Gastrocnemius medialis (tissue), 4 donors: ENCODE data around the gene GABARAP. TPM values are rescaled to one million over a fixed set of nuclear protein-coding genes. Genes with fewer than 3 reads are reported as not detected.
A peak's percentile ranks its signal among the peaks of the same experiment; 100 is the strongest.

Experiments
- ATAC-seq, 2 donors: fragments of 150-250 bp; one replicate each; pipeline ENCODE4 v1.9.1; 2016
- DNase-seq, 2 donors: peaks; one replicate each; pipeline ENCODE4 v3.0.0-alpha.2; 2019
- H3K27ac ChIP-seq, 4 donors: fragments of 200-600 bp; sonication (generic); 1 replicate in 1 of 4; 2 replicates in 3 of 4; pipeline ENCODE4 v1.5.1; 2016 to 2018; ENCODE audit warnings: mild to moderate bottlenecking in 2 of 4, moderate library complexity in 1 of 4
- H3K27me3 ChIP-seq, 3 donors: fragments of 200-600 bp; sonication (generic) in 2 of 3; 1 replicate in 1 of 3; 2 replicates in 2 of 3; pipeline versions ENCODE4 v1.5.1 to v1.6.0; 2016 to 2019; ENCODE audit warnings: mild to moderate bottlenecking in 1 of 3, moderate library complexity in 1 of 3
- H3K36me3 ChIP-seq, 2 donors: fragments of 200-600 bp; sonication (generic) in 1 of 2; one replicate each; pipeline ENCODE4 v1.5.1; 2017 to 2018
- H3K4me1 ChIP-seq, 2 donors: fragments of 200-600 bp; sonication (generic) in 1 of 2; one replicate each; pipeline ENCODE4 v1.5.1; 2016 to 2017; ENCODE audit warnings: mild to moderate bottlenecking in 2 of 2
- H3K4me3 ChIP-seq, 4 donors: fragments of 200-600 bp; sonication (generic) in 3 of 4; 1 replicate in 1 of 4; 2 replicates in 3 of 4; pipeline ENCODE4 v1.5.1; 2016 to 2019; ENCODE audit warnings: mild to moderate bottlenecking in 2 of 4
- H3K9me3 ChIP-seq, 3 donors: fragments of 200-600 bp; sonication (generic) in 2 of 3; 1 replicate in 1 of 3; 2 replicates in 2 of 3; pipeline ENCODE4 v1.5.1; 2016 to 2019
- CTCF ChIP-seq, 5 experiments: fragments of 450-650 bp in 3 of 5; fragments of 200-600 bp in 2 of 5; sonication (generic) in 2 of 5; IDR thresholded peaks in 4 of 5; conservative IDR thresholded peaks in 1 of 5; 1 replicate in 4 of 5; 2 replicates in 1 of 5; pipeline ENCODE4 v1.5.1; 2016 to 2019; ENCODE audit warnings: antibody characterized with exemption in 5 of 5, mild to moderate bottlenecking in 3 of 5, moderate library complexity in 3 of 5
- POLR2A ChIP-seq, 2 donors: fragments of 450-650 bp; IDR thresholded peaks; one replicate each; pipeline ENCODE4 v1.6.1; 2017; ENCODE audit warnings: antibody characterized with exemption in 2 of 2, mild to moderate bottlenecking in 2 of 2, moderate library complexity in 2 of 2
- in situ Hi-C, 4 donors: fragments of 200-750 bp; cut with MboI; loops; one replicate each; pipeline versions ENCODE4 v1.15.0 to v1.8.0; 2017; ENCODE audit warnings: low sequenced_read_pairs in 4 of 4
- intact Hi-C: fragments of 100-400 bp; cut with DNase I; formaldehyde crosslinking; loops from one replicate; pipeline ENCODE4 v1.15.1; 2023; ENCODE audit warnings: low total_unique reads
- total RNA-seq, 4 donors: library from RNA; depleted of rRNA; stranded (reverse); fragments of >200 nt; gene quantifications; one replicate each; pipeline versions ENCODE4 v1.1.0 to v1.2.3, GENCODE V29; 2016

The GABARAP gene
- total RNA-seq = 100 to 1,000 TPM; 207 to 626 (median 258) TPM

GRCh38 chr17:7241783-7242716 lies at the start of gene GABARAP:
Gene GABARAP, minus strand, starts transcription at chr17:7242449. Its CDS starts 119 bp downstream, at chr17:7242330.
- Histone ChIP-seq H3K27me3 (no peaks in the 10 kb centered on the region), H3K27ac (peak within 1 kb of the TSS; percentile 92 to 99 (median 98)), H3K9me3 (no peaks in the 10 kb centered on the region), H3K4me3 (peak within 1 kb of the TSS; percentile 75 to 99 (median 92)), H3K36me3 (peaks cover 0 to 43% of the 10 kb centered on the region in 2 donors), H3K4me1 (peaks cover 28 to 29% of the 10 kb centered on the region in 2 donors)
- peak; percentile 30 to 41 for ATAC-seq
- peak; percentile 81 to 86 for TF ChIP-seq POLR2A (IDR thresholded peaks at IDR 0.05)
- TF ChIP-seq CTCF (IDR thresholded peaks at IDR 0.05 in 4 of 5, conservative IDR thresholded peaks at IDR 0.05 in 1 of 5) = no peak
- in situ Hi-C loops = no loop called here
- intact Hi-C loops = loop anchor here (2.0 to 5.0 kb wide), 2 partner anchors 65 to 910 kb away; partner anchors contain the start of genes EIF5A and PER1
- DNase-seq = peak; percentile 88 to 92

- Histone ChIP-seq H3K9me3 (no peaks in the 10 kb centered on the region), H3K4me1 (peaks cover 45 to 59% of the 10 kb centered on the region in 2 donors), H3K27ac (peak overlapping the region; percentile 95 to 100 (median 98)), H3K27me3 (no peaks in the 10 kb centered on the region), H3K36me3 (peaks cover 0 to 12% of the 10 kb centered on the region in 2 donors), H3K4me3 (no peak overlapping the region)
- peak in 1 of 2 donors; percentile 58 for DNase-seq
- TF ChIP-seq POLR2A (IDR thresholded peaks at IDR 0.05) (no peak), CTCF (IDR thresholded peaks at IDR 0.05 in 4 of 5, conservative IDR thresholded peaks at IDR 0.05 in 1 of 5) (no peak)
- peak in 1 of 2 donors; percentile 2 for ATAC-seq
- intact Hi-C loops (no loop called here), in situ Hi-C loops (no loop called here)
Observed at GRCh38 chr17:7290685-7291084, 48.4 kb upstream of the GABARAP start.

GRCh38 chr17:7290166-7290565 lies 47.9 kb upstream of the GABARAP start:
- no peak overlapping the region for H3K4me3 ChIP-seq
- peaks cover 0 to 17% of the 10 kb centered on the region in 2 donors for H3K36me3 ChIP-seq
- no peaks in the 10 kb centered on the region for H3K9me3 ChIP-seq
- intact Hi-C loops = no loop called here
- no peak for TF ChIP-seq CTCF (IDR thresholded peaks at IDR 0.05 in 4 of 5, conservative IDR thresholded peaks at IDR 0.05 in 1 of 5)
- no peak for TF ChIP-seq POLR2A (IDR thresholded peaks at IDR 0.05)
- ATAC-seq (no peak), DNase-seq (no peak)
- in situ Hi-C loops = no loop called here
- H3K4me1 ChIP-seq = peaks cover 42 to 59% of the 10 kb centered on the region in 2 donors
- peak overlapping the region; percentile 95 to 100 (median 98) for H3K27ac ChIP-seq
- no peaks in the 10 kb centered on the region for H3K27me3 ChIP-seq

- Histone ChIP-seq H3K4me1 (peaks cover 46 to 61% of the 10 kb centered on the region in 2 donors), H3K36me3 (peaks cover 0 to 23% of the 10 kb centered on the region in 2 donors), H3K4me3 (no peak overlapping the region), H3K27me3 (no peaks in the 10 kb centered on the region), H3K27ac (peak overlapping the region; percentile 95 to 100 (median 98)), H3K9me3 (no peaks in the 10 kb centered on the region)
- in situ Hi-C loops (no loop called here), intact Hi-C loops (no loop called here)
- peak in 1 of 2 donors; percentile 63 for DNase-seq
- TF ChIP-seq POLR2A (IDR thresholded peaks at IDR 0.05) = no peak
- TF ChIP-seq CTCF (IDR thresholded peaks at IDR 0.05 in 4 of 5, conservative IDR thresholded peaks at IDR 0.05 in 1 of 5) = no peak
- ATAC-seq = peak in 1 of 2 donors; percentile 5
Observed at GRCh38 chr17:7289256-7290032, 47.2 kb upstream of the GABARAP start.
